OCI-LY7 (cell line): ENCODE results near the gene TMTC2.

Source experiments
- EZH2phosphoT487 ChIP-seq: fragments of 200-600 bp; sonication (generic); IDR thresholded peaks from 2 replicates; pipeline ENCODE4 v1.6.1; 2018; ENCODE audit warnings: low read depth, borderline replicate concordance, mild to moderate bottlenecking, mixed run types, antibody characterized with exemption, low read length, moderate library complexity, mixed read lengths
- TF ChIP-seq, protein P1 (sequence below): fragments of 200-600 bp; sonication (generic); conservative IDR thresholded peaks from 2 replicates; pipeline ENCODE4 v1.5.1; 2014; ENCODE audit warnings: mild to moderate bottlenecking, antibody characterized with exemption, low read length, moderate library complexity, mixed read lengths

DNA sequence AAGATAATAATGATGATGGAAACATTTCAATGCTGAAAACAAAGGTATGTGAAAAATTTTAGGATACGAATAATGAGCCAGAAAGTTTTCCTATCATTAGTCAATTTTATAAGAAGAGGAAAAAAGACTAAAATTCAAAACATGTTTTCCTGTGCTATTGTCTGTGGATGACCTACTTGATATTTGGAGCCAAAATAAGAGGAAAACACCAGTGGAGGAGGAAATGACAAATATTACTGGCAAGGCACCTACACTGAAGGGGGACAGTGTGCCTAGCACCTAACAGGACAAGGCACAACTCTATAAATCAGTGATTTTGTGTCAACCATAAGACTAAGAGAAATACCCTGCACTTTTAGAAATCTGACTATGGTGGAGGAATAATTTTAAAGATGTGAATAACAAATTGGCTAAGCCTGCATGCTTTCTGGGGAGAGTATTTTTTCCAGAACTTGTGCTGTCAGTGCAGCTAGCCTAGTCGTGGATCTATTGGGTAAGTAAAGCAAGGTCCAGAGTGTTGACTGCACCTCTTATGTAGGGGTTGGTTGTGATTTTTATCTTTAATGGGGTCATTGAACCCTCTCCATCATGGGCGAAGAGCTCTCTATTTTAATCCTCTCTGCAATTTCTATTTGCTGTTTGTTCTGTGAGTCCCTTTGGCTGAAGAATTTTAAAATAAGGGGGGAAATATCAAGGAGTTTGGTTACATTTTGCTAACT is 398.0 kb downstream of the TMTC2 start:
- TF ChIP-seq, protein P1, sequence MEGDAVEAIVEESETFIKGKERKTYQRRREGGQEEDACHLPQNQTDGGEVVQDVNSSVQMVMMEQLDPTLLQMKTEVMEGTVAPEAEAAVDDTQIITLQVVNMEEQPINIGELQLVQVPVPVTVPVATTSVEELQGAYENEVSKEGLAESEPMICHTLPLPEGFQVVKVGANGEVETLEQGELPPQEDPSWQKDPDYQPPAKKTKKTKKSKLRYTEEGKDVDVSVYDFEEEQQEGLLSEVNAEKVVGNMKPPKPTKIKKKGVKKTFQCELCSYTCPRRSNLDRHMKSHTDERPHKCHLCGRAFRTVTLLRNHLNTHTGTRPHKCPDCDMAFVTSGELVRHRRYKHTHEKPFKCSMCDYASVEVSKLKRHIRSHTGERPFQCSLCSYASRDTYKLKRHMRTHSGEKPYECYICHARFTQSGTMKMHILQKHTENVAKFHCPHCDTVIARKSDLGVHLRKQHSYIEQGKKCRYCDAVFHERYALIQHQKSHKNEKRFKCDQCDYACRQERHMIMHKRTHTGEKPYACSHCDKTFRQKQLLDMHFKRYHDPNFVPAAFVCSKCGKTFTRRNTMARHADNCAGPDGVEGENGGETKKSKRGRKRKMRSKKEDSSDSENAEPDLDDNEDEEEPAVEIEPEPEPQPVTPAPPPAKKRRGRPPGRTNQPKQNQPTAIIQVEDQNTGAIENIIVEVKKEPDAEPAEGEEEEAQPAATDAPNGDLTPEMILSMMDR = no peak
- TF ChIP-seq EZH2phosphoT487 = no peak
